Natural killer cell (primary cell): Measurements from ENCODE around the gene RASSF1. TPM values are rescaled to one million over a fixed set of nuclear protein-coding genes. Genes with fewer than 3 reads are reported as not detected.

Source experiments
- ATAC-seq, 3 donors: fragments of 150-1000 bp in 2 of 3; fragments of 200-7000 bp in 1 of 3; cut with Tn5 transposase; 1 replicate in 1 of 3; 2 replicates in 2 of 3; pipeline ENCODE4 v1.10.0; 2021; ENCODE audit warnings: mild to moderate bottlenecking in 2 of 3, moderate library complexity in 2 of 3
- DNase-seq, 2 donors: peaks; one replicate each; pipeline versions ENCODE4 v3.0.0 to v3.0.0-alpha.2; 2013 to 2021; ENCODE audit warnings: mixed read lengths in 1 of 2
- H3K27ac ChIP-seq: one replicate; pipeline ENCODE4 v1.5.1; 2013; ENCODE audit warnings: mild to moderate bottlenecking, low read length
- H3K27me3 ChIP-seq: one replicate; pipeline ENCODE4 v1.6.1; 2013; ENCODE audit warnings: low read length; ENCODE audit not compliant: control insufficient read depth, insufficient read depth
- H3K36me3 ChIP-seq: one replicate; pipeline ENCODE4 v1.6.1; 2013; ENCODE audit warnings: low read length; ENCODE audit not compliant: control insufficient read depth, insufficient read depth
- H3K4me1 ChIP-seq: one replicate; pipeline ENCODE4 v1.6.1; 2013; ENCODE audit warnings: low read length; ENCODE audit not compliant: control insufficient read depth, insufficient read depth
- H3K4me3 ChIP-seq: one replicate; pipeline ENCODE4 v1.5.1; 2013; ENCODE audit warnings: low read length
- H3K9me3 ChIP-seq: one replicate; pipeline ENCODE4 v1.6.1; 2013; ENCODE audit warnings: low read length; ENCODE audit not compliant: control insufficient read depth, insufficient read depth
- H3K27ac Mint-ChIP-seq, 2 donors: one replicate each; pipeline ENCODE4 v1.8.0; 2022; ENCODE audit warnings: mild to moderate bottlenecking in 2 of 2, mixed read lengths in 2 of 2, moderate library complexity in 1 of 2
- H3K27me3 Mint-ChIP-seq, 2 donors: one replicate each; pipeline ENCODE4 v1.8.0; 2022; ENCODE audit warnings: low read depth in 2 of 2, mixed read lengths in 2 of 2
- H3K36me3 Mint-ChIP-seq: one replicate; pipeline ENCODE4 v1.8.0; 2022; ENCODE audit warnings: mixed read lengths
- H3K4me1 Mint-ChIP-seq, 2 donors: one replicate each; pipeline ENCODE4 v1.8.0; 2022; ENCODE audit warnings: mixed read lengths in 2 of 2
- H3K4me3 Mint-ChIP-seq: one replicate; pipeline ENCODE4 v1.8.0; 2022; ENCODE audit warnings: mild to moderate bottlenecking, moderate library complexity, mixed read lengths
- H3K9me3 Mint-ChIP-seq, 2 donors: one replicate each; pipeline ENCODE4 v1.8.0; 2022; ENCODE audit warnings: mixed read lengths in 2 of 2
- CTCF ChIP-seq: fragments of 200-600 bp; IDR thresholded peaks from one replicate; pipeline ENCODE4 v1.8.0; 2022; ENCODE audit warnings: antibody characterized with exemption
- WGBS: methylation state at CpG from one replicate; pipeline ENCODE4 v1.1.7; 2013; ENCODE audit warnings: missing lambda C conversion rate; ENCODE audit not compliant: insufficient coverage; 5-methylcytosine and 5-hydroxymethylcytosine counted together
- intact Hi-C: fragments of 100-400 bp; cut with micrococcal nuclease; formaldehyde crosslinking; loops from one replicate; pipeline ENCODE4 v1.14.2; 2022
- total RNA-seq, 4 donors: library from RNA; stranded (reverse); fragments of 120-200 nt in 1 of 4; gene quantifications; one replicate each; pipeline versions ENCODE4 v1.2.3 to v1.2.4, GENCODE V29; 2013 to 2022

Gene RASSF1
- total RNA-seq, 3 donors from 2014 or later (not counting 1 experiment from before 2014, with no cell fraction given) = 298 to 329 (median 305) TPM

DNA sequence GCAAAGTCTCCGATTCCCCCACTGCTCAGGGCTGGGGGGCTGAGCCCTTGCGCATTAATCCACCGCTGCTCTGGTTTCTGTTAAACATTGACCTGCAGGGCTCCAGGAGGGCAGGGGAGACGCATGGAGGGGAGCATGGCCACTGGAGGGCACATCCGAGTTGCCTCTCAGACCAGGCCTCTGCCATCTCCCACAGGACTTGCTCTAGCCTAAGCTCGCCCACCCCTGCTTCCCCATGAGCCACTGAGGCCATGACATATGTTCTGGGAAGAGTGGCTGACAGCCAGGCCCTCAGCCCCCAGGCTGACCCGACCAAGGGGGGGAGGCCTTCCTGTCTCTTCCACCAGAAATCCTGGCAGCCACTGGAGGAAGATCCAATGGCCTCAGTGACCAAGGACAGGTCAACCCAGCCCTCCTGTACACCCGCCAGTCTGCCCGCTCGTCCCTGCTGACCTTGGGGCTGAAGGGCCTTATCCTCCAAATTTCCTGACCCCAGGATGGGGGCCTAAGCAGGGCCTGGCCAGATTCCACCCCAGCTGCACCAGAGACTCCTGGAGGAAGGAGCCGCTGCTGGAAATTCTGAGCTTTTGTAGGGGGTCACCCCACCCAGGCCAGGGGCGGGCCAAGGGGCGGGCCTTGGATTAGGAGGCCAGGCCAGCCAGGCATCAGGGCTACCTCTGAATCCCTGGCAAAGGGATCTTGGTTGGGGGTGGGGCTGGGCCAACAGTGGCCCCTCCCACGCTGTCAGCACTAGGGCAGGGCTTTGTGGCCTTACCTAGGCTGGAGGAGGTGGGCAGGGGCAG, 37.4 kb downstream of the RASSF1 start, which contains the start of gene HYAL1:
Gene HYAL1 (minus strand): TSS at position 562 of the 803 bp plus-strand sequence. CDS start 618 bp downstream, outside the sequence.
- WGBS = 88% methylated on average over 14 of the region's 14 CpGs
- no peak for DNase-seq
- Mint-ChIP-seq H3K27me3 (no peaks in the 10 kb centered on the region), H3K36me3 (no peaks in the 10 kb centered on the region), H3K4me3 (no peak within 1 kb of the TSS), H3K4me1 (peaks cover 18 to 29% of the 10 kb centered on the region in 2 donors), H3K9me3 (no peaks in the 10 kb centered on the region), H3K27ac (no peak within 1 kb of the TSS)
- intact Hi-C loops = no loop called here
- H3K4me3 ChIP-seq = no peak within 1 kb of the TSS
- H3K36me3 ChIP-seq = no peaks in the 10 kb centered on the region
- H3K9me3 ChIP-seq = no peaks in the 10 kb centered on the region
- no peak for TF ChIP-seq CTCF
- no peaks in the 10 kb centered on the region for H3K27me3 ChIP-seq
- H3K4me1 ChIP-seq = peaks cover 22% of the 10 kb centered on the region
- H3K27ac ChIP-seq = no peak within 1 kb of the TSS
- no peak for ATAC-seq

DNA sequence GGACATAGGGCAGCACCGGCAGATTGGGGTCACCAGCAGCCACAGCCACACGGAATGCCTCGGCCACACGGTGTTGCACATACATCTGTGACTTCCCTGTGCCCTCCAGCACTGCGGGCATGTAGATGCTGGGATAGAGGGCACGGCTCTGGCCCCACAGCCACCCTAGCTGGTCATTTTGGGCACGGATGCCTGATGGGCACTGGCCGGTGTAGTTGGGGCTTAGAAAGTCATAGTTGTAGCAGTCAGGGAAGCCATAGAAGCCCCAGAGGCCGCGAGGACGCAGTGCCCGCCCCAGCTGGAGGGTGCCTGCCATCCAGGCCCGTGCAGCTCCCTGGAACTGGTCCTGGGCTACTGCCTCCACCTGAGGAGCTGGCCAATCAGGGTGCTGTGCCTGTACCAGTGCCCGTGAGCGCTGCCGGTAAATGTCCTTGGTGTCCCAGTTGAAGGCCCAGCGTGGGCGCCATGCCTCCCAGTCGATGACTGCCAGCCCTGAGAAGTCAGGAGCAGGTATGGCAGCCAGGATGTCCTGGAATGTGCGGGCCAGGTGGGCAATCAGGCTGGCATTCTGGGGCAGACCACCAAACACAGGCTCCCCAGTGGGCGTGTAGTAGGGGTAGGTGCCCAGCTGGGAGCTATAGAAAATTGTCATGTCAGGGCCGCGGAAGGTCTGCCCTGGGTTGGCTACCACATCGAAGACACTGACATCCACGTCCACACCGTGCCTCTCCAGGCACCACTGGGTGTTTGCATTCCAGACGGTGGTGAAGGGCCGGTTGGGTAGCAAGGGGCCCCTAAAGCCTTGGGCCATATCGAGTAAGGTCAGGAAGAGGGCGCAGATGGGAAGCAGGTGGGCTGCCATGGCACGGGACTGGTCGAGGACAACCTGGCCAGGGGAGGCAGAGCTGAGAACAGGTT, 38.3 kb downstream of the RASSF1 start:
- no peaks in the 10 kb centered on the region for H3K36me3 ChIP-seq
- no peaks in the 10 kb centered on the region for H3K27me3 Mint-ChIP-seq
- H3K36me3 Mint-ChIP-seq = no peaks in the 10 kb centered on the region
- H3K9me3 Mint-ChIP-seq = no peaks in the 10 kb centered on the region
- no peak overlapping the region for H3K4me3 Mint-ChIP-seq
- H3K4me3 ChIP-seq = no peak overlapping the region
- no peak for TF ChIP-seq CTCF
- H3K4me1 Mint-ChIP-seq = peaks cover 18 to 33% of the 10 kb centered on the region in 2 donors
- no peak for DNase-seq
- no peak overlapping the region for H3K27ac ChIP-seq
- intact Hi-C loops = no loop called here
- H3K27me3 ChIP-seq = no peaks in the 10 kb centered on the region
- H3K9me3 ChIP-seq = no peaks in the 10 kb centered on the region
- ATAC-seq = no peak
- no peak overlapping the region for H3K27ac Mint-ChIP-seq
- H3K4me1 ChIP-seq = peaks cover 27% of the 10 kb centered on the region
- WGBS = 95% methylated on average over 32 of the region's 32 CpGs

GRCh38 chr3:50300681-50301254, 39.9 kb downstream of the RASSF1 start:
- Histone ChIP-seq H3K27ac (no peak overlapping the region), H3K27me3 (no peaks in the 10 kb centered on the region)
- WGBS = 93% methylated on average over 6 of the region's 6 CpGs

More at GRCh38 chr3:50300681-50301254, 39.9 kb downstream of the RASSF1 start:
- H3K27ac Mint-ChIP-seq = peak overlapping the region; percentile 95 to 97
- Histone ChIP-seq H3K4me3 (no peak overlapping the region), H3K36me3 (peaks cover 2% of the 10 kb centered on the region), H3K4me1 (peaks cover 27% of the 10 kb centered on the region), H3K9me3 (no peaks in the 10 kb centered on the region)
- intact Hi-C loops = no loop called here
- DNase-seq (no peak), ATAC-seq (no peak)
- H3K27me3 Mint-ChIP-seq = no peaks in the 10 kb centered on the region
- no peak for TF ChIP-seq CTCF
- no peaks in the 10 kb centered on the region for H3K36me3 Mint-ChIP-seq
- no peaks in the 10 kb centered on the region for H3K9me3 Mint-ChIP-seq
- H3K4me1 Mint-ChIP-seq = peaks cover 18 to 33% of the 10 kb centered on the region in 2 donors
- peak overlapping the region; percentile 97 for H3K4me3 Mint-ChIP-seq
